ENCODE measurements around the gene NUP93. TPM values are rescaled to one million over a fixed set of nuclear protein-coding genes. Genes with fewer than 3 reads are reported as not detected.
"Not testable (repeated sequence)": the region's sequence is repeated elsewhere in the genome, so short reads cannot be mapped to it uniquely, and the experiment has no call there.

NUP93 gene
- total RNA-seq, 4 donors from 2014 or later: 27.3 to 195 (median 31.4) TPM

DNA sequence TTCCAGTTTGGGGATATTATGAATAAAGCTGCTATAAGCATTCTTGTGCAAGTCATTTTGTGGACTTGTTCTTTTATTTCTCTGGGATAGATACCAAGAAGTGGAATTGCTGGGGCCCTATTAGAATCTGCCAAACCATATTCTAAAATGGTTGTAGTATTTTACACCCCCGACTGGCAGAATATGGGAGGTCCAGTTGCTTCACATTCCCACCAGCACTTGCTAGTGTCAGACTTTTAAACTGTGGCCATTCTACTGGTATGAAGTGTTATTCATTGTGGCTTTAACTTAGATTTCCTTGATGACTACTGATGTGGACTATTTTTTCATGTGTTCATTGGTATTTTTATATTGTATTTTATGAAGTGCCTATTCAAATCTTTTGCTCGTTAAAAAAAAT, 18.1 kb upstream of the NUP93 start:
- Histone ChIP-seq H3K27ac (no peak overlapping the region), H3K4me1 (no peaks in the 10 kb centered on the region), H3K4me3 (no peak overlapping the region), H3K27me3 (no peaks in the 10 kb centered on the region), H3K9me3 (no peaks in the 10 kb centered on the region), H3K36me3 (no peaks in the 10 kb centered on the region)
- no peak for TF ChIP-seq POLR2A (IDR thresholded peaks at IDR 0.05)
- TF ChIP-seq, protein P1, sequence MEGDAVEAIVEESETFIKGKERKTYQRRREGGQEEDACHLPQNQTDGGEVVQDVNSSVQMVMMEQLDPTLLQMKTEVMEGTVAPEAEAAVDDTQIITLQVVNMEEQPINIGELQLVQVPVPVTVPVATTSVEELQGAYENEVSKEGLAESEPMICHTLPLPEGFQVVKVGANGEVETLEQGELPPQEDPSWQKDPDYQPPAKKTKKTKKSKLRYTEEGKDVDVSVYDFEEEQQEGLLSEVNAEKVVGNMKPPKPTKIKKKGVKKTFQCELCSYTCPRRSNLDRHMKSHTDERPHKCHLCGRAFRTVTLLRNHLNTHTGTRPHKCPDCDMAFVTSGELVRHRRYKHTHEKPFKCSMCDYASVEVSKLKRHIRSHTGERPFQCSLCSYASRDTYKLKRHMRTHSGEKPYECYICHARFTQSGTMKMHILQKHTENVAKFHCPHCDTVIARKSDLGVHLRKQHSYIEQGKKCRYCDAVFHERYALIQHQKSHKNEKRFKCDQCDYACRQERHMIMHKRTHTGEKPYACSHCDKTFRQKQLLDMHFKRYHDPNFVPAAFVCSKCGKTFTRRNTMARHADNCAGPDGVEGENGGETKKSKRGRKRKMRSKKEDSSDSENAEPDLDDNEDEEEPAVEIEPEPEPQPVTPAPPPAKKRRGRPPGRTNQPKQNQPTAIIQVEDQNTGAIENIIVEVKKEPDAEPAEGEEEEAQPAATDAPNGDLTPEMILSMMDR (IDR thresholded peaks at IDR 0.05): no peak
- no peak for DNase-seq

DNA sequence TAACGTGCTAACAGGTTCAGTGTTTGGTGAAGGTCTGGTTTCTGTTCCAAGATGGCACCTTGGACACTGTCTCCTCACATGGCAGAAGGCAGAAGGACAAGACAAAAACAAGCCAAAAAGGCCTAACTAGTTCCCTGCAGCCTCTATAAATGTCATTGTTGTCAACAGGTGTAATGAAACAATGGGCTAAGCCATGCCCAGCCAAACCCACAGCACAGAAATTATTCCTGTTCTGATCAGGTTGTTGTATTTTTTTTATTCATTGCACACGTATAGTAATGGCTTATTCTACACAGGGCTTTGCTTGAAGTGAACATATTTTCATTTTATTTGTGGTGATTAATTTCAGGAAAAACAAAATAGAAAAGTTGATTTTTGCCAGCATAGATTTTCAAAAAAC, 16.1 kb upstream of the NUP93 start:
- no peak overlapping the region for H3K27ac ChIP-seq
- H3K4me3 ChIP-seq: no peak overlapping the region
- no peaks in the 10 kb centered on the region for H3K9me3 ChIP-seq
- no peaks in the 10 kb centered on the region for H3K27me3 ChIP-seq
- TF ChIP-seq POLR2A (IDR thresholded peaks at IDR 0.05): no peak
- TF ChIP-seq, protein P1 (IDR thresholded peaks at IDR 0.05): no peak
- no peak for DNase-seq
- H3K4me1 ChIP-seq: no peaks in the 10 kb centered on the region
- H3K36me3 ChIP-seq: no peaks in the 10 kb centered on the region

DNA sequence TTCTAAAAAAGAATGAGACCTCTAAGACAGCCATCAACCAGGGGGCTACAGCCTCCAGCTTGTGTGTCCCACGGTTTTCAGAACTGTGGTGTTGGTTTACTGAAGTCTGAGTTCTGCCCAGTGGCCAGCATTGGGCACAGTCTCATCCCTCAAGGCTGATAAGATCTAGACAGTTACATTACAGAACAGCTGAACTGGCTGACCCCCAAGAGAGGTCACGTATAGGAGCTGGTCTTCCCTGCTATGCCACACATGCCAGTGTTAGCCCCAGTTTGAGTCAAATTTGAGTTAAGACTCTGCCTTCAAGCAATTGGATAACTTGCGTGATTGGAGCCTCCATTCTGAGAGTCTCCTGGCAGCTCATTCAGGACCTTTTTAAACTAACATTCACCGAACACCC, 14.8 kb upstream of the NUP93 start:
- no peak for DNase-seq
- no peak for TF ChIP-seq POLR2A (IDR thresholded peaks at IDR 0.05)
- TF ChIP-seq, protein P1 (IDR thresholded peaks at IDR 0.05): no peak
- H3K4me3 ChIP-seq: no peak overlapping the region

DNA sequence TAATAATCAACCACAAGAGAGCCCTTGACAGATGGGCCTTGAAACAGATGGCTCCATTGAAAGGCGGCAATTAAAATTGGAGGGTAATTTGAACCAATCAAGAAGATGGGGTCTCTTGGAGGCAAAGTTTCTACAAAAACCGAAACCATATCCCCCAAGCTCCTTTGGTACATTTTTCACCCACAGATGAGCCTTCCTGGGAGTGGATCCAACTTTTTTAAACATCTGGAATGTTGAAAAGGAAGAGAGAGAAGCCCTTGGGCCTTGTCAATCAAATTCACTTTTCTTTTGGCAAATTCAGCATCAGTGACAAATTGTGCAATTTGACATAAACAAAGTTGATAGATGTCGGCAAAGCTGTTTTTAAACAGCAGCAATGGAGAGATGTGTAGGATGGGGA, 13.2 kb upstream of the NUP93 start:
- Histone ChIP-seq H3K4me1 (no peaks in the 10 kb centered on the region), H3K4me3 (no peak overlapping the region), H3K36me3 (no peaks in the 10 kb centered on the region), H3K9me3 (no peaks in the 10 kb centered on the region), H3K27me3 (no peaks in the 10 kb centered on the region), H3K27ac (no peak overlapping the region)
- DNase-seq: no peak
- TF ChIP-seq, protein P1 (IDR thresholded peaks at IDR 0.05): no peak
- TF ChIP-seq POLR2A (IDR thresholded peaks at IDR 0.05): no peak

More for the DNA sequence above, 14.8 kb upstream of the NUP93 start:
- Histone ChIP-seq H3K27me3 (no peaks in the 10 kb centered on the region), H3K36me3 (no peaks in the 10 kb centered on the region), H3K27ac (no peak overlapping the region), H3K9me3 (no peaks in the 10 kb centered on the region), H3K4me1 (no peaks in the 10 kb centered on the region)

DNA sequence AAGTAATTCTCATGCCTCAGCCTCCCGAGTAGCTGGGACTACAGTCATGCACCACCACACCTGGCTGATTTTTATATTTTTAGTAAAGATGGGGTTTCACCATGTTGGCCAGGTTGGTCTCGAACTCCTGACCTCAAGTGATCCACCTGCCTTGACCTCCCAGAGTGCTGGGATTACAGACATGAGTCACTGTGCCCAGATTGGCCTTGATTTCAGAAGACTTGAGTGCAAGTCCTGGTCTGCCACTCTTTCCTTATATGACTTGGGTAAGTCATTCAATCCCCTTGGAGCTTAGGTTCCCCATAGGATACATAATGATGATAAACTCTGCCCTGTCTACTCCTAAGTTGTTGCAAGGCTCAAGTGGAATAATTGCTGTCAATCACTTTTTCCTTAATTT, 12.4 kb upstream of the NUP93 start:
- H3K27me3 ChIP-seq, H3K4me3 ChIP-seq, H3K4me1 ChIP-seq, H3K9me3 ChIP-seq, DNase-seq, H3K27ac ChIP-seq, H3K36me3 ChIP-seq: not testable (repeated sequence)

DNA sequence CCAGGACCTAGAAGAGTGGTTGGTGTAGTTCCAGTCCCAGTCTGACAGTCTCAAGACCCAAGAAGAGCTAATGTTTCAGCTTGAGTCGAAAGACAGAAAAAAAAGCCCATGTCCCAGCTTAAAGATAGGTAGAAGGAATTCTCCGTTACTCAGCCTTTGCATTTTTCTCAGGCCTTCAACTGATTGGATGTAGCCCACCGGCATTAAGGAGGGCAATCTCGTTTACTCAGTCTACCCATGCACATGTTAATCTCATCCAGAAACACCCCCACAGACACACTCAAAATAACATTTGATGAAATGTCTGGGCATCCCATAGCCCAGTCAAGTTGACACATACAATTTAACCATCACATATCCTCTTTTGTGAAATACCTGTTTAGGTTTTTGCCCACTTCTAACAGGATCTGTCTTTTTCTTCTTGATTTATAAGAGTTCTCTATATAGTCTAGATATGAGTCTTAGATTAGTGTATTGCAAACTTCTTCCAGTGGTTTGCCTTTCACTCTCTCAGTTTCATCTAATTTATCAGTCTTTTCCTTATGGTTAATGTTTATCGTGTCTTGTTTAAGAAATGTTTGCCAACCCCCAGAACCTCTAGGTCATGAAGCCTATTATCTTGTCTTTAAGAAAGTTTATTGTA, 7.6 kb upstream of the NUP93 start:
- TF ChIP-seq, protein P1 (IDR thresholded peaks at IDR 0.05): no peak
- TF ChIP-seq POLR2A (IDR thresholded peaks at IDR 0.05): no peak

More for the DNA sequence above, 7.6 kb upstream of the NUP93 start:
- H3K4me1 ChIP-seq: no peaks in the 10 kb centered on the region
- H3K9me3 ChIP-seq: no peaks in the 10 kb centered on the region
- H3K27me3 ChIP-seq: no peaks in the 10 kb centered on the region
- DNase-seq: no peak
- no peak overlapping the region for H3K4me3 ChIP-seq
- no peak overlapping the region for H3K27ac ChIP-seq
- no peaks in the 10 kb centered on the region for H3K36me3 ChIP-seq
